B cell (primary cell): ENCODE measurements around the gene CLDN2. TPM values are rescaled to one million over a fixed set of nuclear protein-coding genes. Genes with fewer than 3 reads are reported as not detected.

Experiments used
- ATAC-seq: fragments of 200-7000 bp; cut with Tn5 transposase; one replicate; pipeline ENCODE4 v1.10.0; 2021; ENCODE audit warnings: low read depth, mild to moderate bottlenecking, moderate number of reproducible peaks, moderate library complexity
- CTCF ChIA-PET: fragments of 350-600 bp; sonication (Branson Sonifier 250); formaldehyde crosslinking; loops from one replicate; lab custom pipeline; 2021; ENCODE audit warnings: antibody characterized with exemption, inconsistent platforms; lab: Charles Lee
- POLR2A ChIA-PET: fragments of 350-600 bp; sonication (Branson Sonifier 250); formaldehyde crosslinking; loops from one replicate; lab custom pipeline; 2021; ENCODE audit warnings: antibody characterized with exemption; lab: Charles Lee
- DNase-seq: peaks from one replicate; pipeline ENCODE4 v3.0.0; 2013
- H2AFZ ChIP-seq: 2 replicates; pipeline ENCODE4 v1.6.1; 2012; ENCODE audit warnings: mild to moderate bottlenecking, low read depth, low read length; ENCODE audit not compliant: insufficient read depth, poor library complexity, severe bottlenecking
- H3K27ac ChIP-seq, 2 donors: 1 replicate in 1 of 2; 2 replicates in 1 of 2; pipeline ENCODE4 v1.5.1; 2012 to 2013; ENCODE audit warnings: low read length in 2 of 2, mild to moderate bottlenecking in 2 of 2, moderate library complexity in 1 of 2
- H3K27me3 ChIP-seq, 4 experiments: fragments of 200-600 bp in 1 of 4; sonication (generic) in 1 of 4; replicated peaks in 1 of 4; 1 replicate in 2 of 4; 2 replicates in 2 of 4; pipeline versions ENCODE4 v1.6.1 to v1.7.0; 2013 to 2016; ENCODE audit warnings: low read length in 3 of 4, mild to moderate bottlenecking in 2 of 4, mixed read lengths in 1 of 4, moderate library complexity in 1 of 4; ENCODE audit not compliant: insufficient read depth in 4 of 4, control insufficient read depth in 3 of 4; ENCODE audit errors: control extremely low read depth in 1 of 4
- H3K36me3 ChIP-seq, 2 experiments: replicated peaks in 1 of 2; 1 replicate in 1 of 2; 2 replicates in 1 of 2; pipeline versions ENCODE4 v1.6.1 to v1.7.1; 2013; ENCODE audit warnings: low read length in 1 of 2; ENCODE audit not compliant: insufficient read depth in 2 of 2, control insufficient read depth in 1 of 2; ENCODE audit errors: control extremely low read depth in 1 of 2, extremely low read depth in 1 of 2
- H3K4me1 ChIP-seq, 2 donors: fragments of 200-600 bp in 1 of 2; sonication (generic) in 1 of 2; 1 replicate in 1 of 2; 2 replicates in 1 of 2; pipeline versions ENCODE4 v1.5.1 to v1.6.1; 2013 to 2017; ENCODE audit warnings: low read length in 2 of 2; ENCODE audit not compliant: control insufficient read depth in 2 of 2, insufficient read depth in 2 of 2
- H3K4me2 ChIP-seq: replicated peaks from 2 replicates; pipeline ENCODE3; 2012; ENCODE audit warnings: mild to moderate bottlenecking, low read depth, low read length; ENCODE audit not compliant: poor library complexity, severe bottlenecking
- H3K4me3 ChIP-seq, 5 experiments: fragments of 200-600 bp in 1 of 5; sonication (generic) in 1 of 5; 1 replicate in 3 of 5; 2 replicates in 2 of 5; pipeline versions ENCODE4 v1.5.1 to v1.7.0; 2011 to 2016; ENCODE audit warnings: low read length in 4 of 5, mild to moderate bottlenecking in 4 of 5, low read depth in 2 of 5, control low read depth in 1 of 5, moderate library complexity in 1 of 5; ENCODE audit not compliant: insufficient read depth in 1 of 5; ENCODE audit errors: control extremely low read depth in 1 of 5, extremely low read depth in 1 of 5
- H3K79me2 ChIP-seq: fragments of 200-600 bp; sonication (generic); one replicate; pipeline ENCODE4 v1.6.0; 2016; ENCODE audit warnings: low read length; ENCODE audit not compliant: control insufficient read depth, insufficient read depth
- H3K9ac ChIP-seq: fragments of 200-600 bp; sonication (generic); 2 replicates; pipeline ENCODE4 v1.6.1; 2017; ENCODE audit warnings: mild to moderate bottlenecking, low read length, moderate library complexity
- H3K9me3 ChIP-seq, 3 donors: one replicate each; pipeline versions ENCODE4 v1.6.1 to v1.7.1; 2013; ENCODE audit warnings: low read length in 2 of 3; ENCODE audit not compliant: control insufficient read depth in 2 of 3, insufficient read depth in 1 of 3; ENCODE audit errors: control extremely low read depth in 1 of 3
- H4K20me1 ChIP-seq: 2 replicates; pipeline ENCODE4 v1.6.0; 2012; ENCODE audit warnings: mild to moderate bottlenecking, low read length; ENCODE audit not compliant: insufficient read depth, control insufficient read depth, poor library complexity, severe bottlenecking
- H3K27ac Mint-ChIP-seq: one replicate; pipeline ENCODE4 v1.8.0; 2021; ENCODE audit warnings: mixed read lengths
- H3K27me3 Mint-ChIP-seq: one replicate; pipeline ENCODE4 v1.8.0; 2021; ENCODE audit warnings: mixed read lengths
- H3K4me1 Mint-ChIP-seq: one replicate; pipeline ENCODE4 v1.8.0; 2021; ENCODE audit warnings: mixed read lengths
- H3K4me3 Mint-ChIP-seq: one replicate; pipeline ENCODE4 v1.8.0; 2021; ENCODE audit warnings: mixed read lengths
- H3K9me3 Mint-ChIP-seq: one replicate; pipeline ENCODE4 v1.8.0; 2022; ENCODE audit warnings: mixed read lengths; ENCODE audit not compliant: insufficient read depth
- CTCF ChIP-seq: fragments of 200-600 bp; IDR thresholded peaks from one replicate; pipeline ENCODE4 v1.8.0; 2022; ENCODE audit warnings: antibody characterized with exemption, mild to moderate bottlenecking
- EZH2 ChIP-seq: IDR thresholded peaks from 2 replicates; pipeline ENCODE4 v1.6.1; 2012; ENCODE audit warnings: borderline replicate concordance, low read depth, mild to moderate bottlenecking, moderate library complexity, low read length; ENCODE audit not compliant: insufficient read depth, poor library complexity, severe bottlenecking
- WGBS: methylation state at CpG from one replicate; pipeline ENCODE4 v1.1.5; 2013; ENCODE audit warnings: missing lambda C conversion rate; ENCODE audit not compliant: insufficient coverage; 5-methylcytosine and 5-hydroxymethylcytosine counted together
- intact Hi-C: fragments of 100-400 bp; cut with micrococcal nuclease; formaldehyde crosslinking; loops from one replicate; pipeline ENCODE4 v1.10.0; 2022
- polyA plus RNA-seq: library from polyadenylated mRNA; depleted of rRNA; stranded (reverse); fragments of >200 nt; gene quantifications from 2 replicates; pipeline ENCODE4 v1.2.3, GENCODE V29; 2012
- total RNA-seq, 2 donors: library from RNA; stranded (reverse); fragments of 120-200 nt in 1 of 2; gene quantifications; 1 replicate in 1 of 2; 2 replicates in 1 of 2; pipeline versions ENCODE4 v1.2.3 to v1.2.4, GENCODE V29; 2013 to 2022

Gene CLDN2
- total and polyA plus RNA-seq, 2 donors (not counting 1 experiment from before 2014, with no cell fraction given): not detected

GRCh38 chrX:106899276-106899675 lies 20.9 kb upstream of the CLDN2 start:
- CTCF ChIA-PET: interaction anchor here (0.7 to 2.8 kb wide), 6 partner anchors 86 to 995 kb away, joined by 3 to 11 read pairs (median 7); partner anchors contain the start of gene NCBP2L
- no CpG with 5 or more reads among the region's 2 CpGs for WGBS
- H3K4me3 ChIP-seq: no peak overlapping the region
- H3K9ac ChIP-seq: no peak overlapping the region
- H4K20me1 ChIP-seq: no peaks in the 10 kb centered on the region
- no peak overlapping the region for H3K4me2 ChIP-seq
- no peaks in the 10 kb centered on the region for H3K27me3 Mint-ChIP-seq
- no peaks in the 10 kb centered on the region for H3K9me3 Mint-ChIP-seq
- H3K27ac Mint-ChIP-seq: no peak overlapping the region
- H3K4me1 ChIP-seq: no peaks in the 10 kb centered on the region
- no peaks in the 10 kb centered on the region for H3K9me3 ChIP-seq
- no peak overlapping the region for H2AFZ ChIP-seq
- no peak for ATAC-seq
- no peak overlapping the region for H3K27ac ChIP-seq
- no peak overlapping the region for H3K4me3 Mint-ChIP-seq
- intact Hi-C loops: loop anchor here (10.0 kb wide), 2 partner anchors 526 to 756 kb away; no protein-coding TSS in a partner anchor
- DNase-seq: no peak
- H3K4me1 Mint-ChIP-seq: no peaks in the 10 kb centered on the region
- TF ChIP-seq CTCF (no peak), EZH2 (no peak)
- peaks cover 0 to 3% (median 0%) of the 10 kb centered on the region in 4 experiments for H3K27me3 ChIP-seq
- POLR2A ChIA-PET: no interaction called here
- H3K36me3 ChIP-seq: no peaks in the 10 kb centered on the region
- H3K79me2 ChIP-seq: no peaks in the 10 kb centered on the region

GRCh38 chrX:106899841-106900240 lies 20.4 kb upstream of the CLDN2 start:
- intact Hi-C loops: loop anchor here (10.0 kb wide), 2 partner anchors 525 to 755 kb away; no protein-coding TSS in a partner anchor
- Histone ChIP-seq H3K9me3 (no peaks in the 10 kb centered on the region), H3K4me3 (no peak overlapping the region), H3K27ac (no peak overlapping the region), H3K79me2 (no peaks in the 10 kb centered on the region), H3K36me3 (no peaks in the 10 kb centered on the region), H3K27me3 (no peaks in the 10 kb centered on the region), H2AFZ (no peak overlapping the region), H3K4me2 (no peak overlapping the region), H4K20me1 (no peaks in the 10 kb centered on the region), H3K4me1 (no peaks in the 10 kb centered on the region), H3K9ac (no peak overlapping the region)
- H3K27ac Mint-ChIP-seq: no peak overlapping the region
- ATAC-seq (no peak), DNase-seq (no peak)
- H3K9me3 Mint-ChIP-seq: no peaks in the 10 kb centered on the region
- no peaks in the 10 kb centered on the region for H3K27me3 Mint-ChIP-seq
- ChIA-PET POLR2A (no interaction called here), CTCF (interaction anchor here (0.9 to 1.2 kb wide), 2 partner anchors 25 to 630 kb away, joined by 3 to 4 read pairs; no protein-coding TSS in a partner anchor)
- WGBS: no CpG with 5 or more reads among the region's 1 CpG
- TF ChIP-seq CTCF: no peak
- TF ChIP-seq EZH2: no peak
- H3K4me3 Mint-ChIP-seq: no peak overlapping the region
- H3K4me1 Mint-ChIP-seq: no peaks in the 10 kb centered on the region
